ENCODE data around the gene CCDC57.

DNA sequence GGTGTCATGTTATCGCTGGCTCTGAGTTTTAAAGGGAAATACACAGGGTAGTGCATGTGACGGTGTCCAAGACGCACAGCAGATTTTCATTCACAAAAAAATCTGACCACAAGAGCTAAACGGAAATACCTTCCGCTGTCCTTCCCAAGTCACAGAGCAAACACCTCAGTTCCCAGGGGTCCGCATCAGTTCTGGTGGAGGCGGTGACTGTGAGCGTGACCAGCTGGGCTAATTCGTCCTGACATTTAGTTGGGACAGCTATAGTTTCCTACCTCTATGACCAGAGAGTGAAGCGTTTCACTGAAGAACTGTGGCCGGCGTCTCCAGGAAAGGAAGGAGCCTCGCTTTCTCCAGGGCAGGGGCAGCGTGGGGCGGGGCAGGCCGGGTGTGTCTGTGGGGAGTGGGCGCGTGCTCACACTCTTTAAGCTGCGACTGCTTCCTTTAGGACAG, 104.1 kb downstream of the CCDC57 start:
- TF ChIP-seq POLR2AphosphoS5 (IDR thresholded peaks at IDR 0.05): no peak
- TF ChIP-seq, protein P1, sequence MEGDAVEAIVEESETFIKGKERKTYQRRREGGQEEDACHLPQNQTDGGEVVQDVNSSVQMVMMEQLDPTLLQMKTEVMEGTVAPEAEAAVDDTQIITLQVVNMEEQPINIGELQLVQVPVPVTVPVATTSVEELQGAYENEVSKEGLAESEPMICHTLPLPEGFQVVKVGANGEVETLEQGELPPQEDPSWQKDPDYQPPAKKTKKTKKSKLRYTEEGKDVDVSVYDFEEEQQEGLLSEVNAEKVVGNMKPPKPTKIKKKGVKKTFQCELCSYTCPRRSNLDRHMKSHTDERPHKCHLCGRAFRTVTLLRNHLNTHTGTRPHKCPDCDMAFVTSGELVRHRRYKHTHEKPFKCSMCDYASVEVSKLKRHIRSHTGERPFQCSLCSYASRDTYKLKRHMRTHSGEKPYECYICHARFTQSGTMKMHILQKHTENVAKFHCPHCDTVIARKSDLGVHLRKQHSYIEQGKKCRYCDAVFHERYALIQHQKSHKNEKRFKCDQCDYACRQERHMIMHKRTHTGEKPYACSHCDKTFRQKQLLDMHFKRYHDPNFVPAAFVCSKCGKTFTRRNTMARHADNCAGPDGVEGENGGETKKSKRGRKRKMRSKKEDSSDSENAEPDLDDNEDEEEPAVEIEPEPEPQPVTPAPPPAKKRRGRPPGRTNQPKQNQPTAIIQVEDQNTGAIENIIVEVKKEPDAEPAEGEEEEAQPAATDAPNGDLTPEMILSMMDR (IDR thresholded peaks at IDR 0.05): no peak
- TF ChIP-seq EP300 (IDR thresholded peaks at IDR 0.05): no peak

All from stomach (tissue), 4 donors.